H1 (cell line): ENCODE data around the gene MPST. TPM values are rescaled to one million over a fixed set of nuclear protein-coding genes. Genes with fewer than 3 reads are reported as not detected.

Experiments
- CTCF ChIA-PET: fragments of 300-600 bp; sonication (Branson Sonifier 250); formaldehyde crosslinking; loops from one replicate; lab custom pipeline; 2021; ENCODE audit not compliant: partially characterized antibody; lab: Charles Lee
- POLR2A ChIA-PET: fragments of 300-600 bp; sonication (Branson Sonifier 250); formaldehyde crosslinking; loops from one replicate; lab custom pipeline; 2021; ENCODE audit warnings: inconsistent platforms; ENCODE audit not compliant: partially characterized antibody; lab: Charles Lee
- DNase-seq, 2 experiments: peaks; one replicate each; pipeline versions ENCODE4 v3.0.0 to v3.0.0-alpha.2; 2010 to 2022; ENCODE audit warnings: low spot score in 2 of 2, low read depth in 1 of 2, mixed read lengths in 1 of 2
- FAIRE-seq: peaks from 2 replicates; lab custom pipeline; 2011; peaks lifted over from hg19 to GRCh38; lab: Jason Lieb, UNC
- H2AFZ ChIP-seq: 2 replicates; pipeline ENCODE4 v1.8.1; 2012; ENCODE audit warnings: low read length, inconsistent platforms
- H2AK5ac ChIP-seq: 2 replicates; pipeline ENCODE4 v1.6.1; 2013; ENCODE audit warnings: low read depth, low read length
- H2BK120ac ChIP-seq: replicated peaks from 2 replicates; pipeline ENCODE3; 2013; ENCODE audit warnings: low read depth, low read length, inconsistent platforms
- H2BK12ac ChIP-seq: 2 replicates; pipeline ENCODE4 v1.6.1; 2013; ENCODE audit warnings: low read depth, low read length
- H2BK15ac ChIP-seq: 2 replicates; pipeline ENCODE4 v1.6.1; 2013; ENCODE audit warnings: low read length
- H2BK20ac ChIP-seq: 2 replicates; pipeline ENCODE4 v1.6.1; 2013; ENCODE audit warnings: low read length
- H2BK5ac ChIP-seq: 2 replicates; pipeline ENCODE4 v1.6.1; 2013; ENCODE audit warnings: low read depth, low read length
- H3K14ac ChIP-seq: 2 replicates; pipeline ENCODE4 v1.6.1; 2013; ENCODE audit warnings: inconsistent platforms; ENCODE audit not compliant: insufficient read length
- H3K18ac ChIP-seq: 2 replicates; pipeline ENCODE4 v1.6.1; 2013; ENCODE audit warnings: low read length; ENCODE audit errors: extremely low read depth
- H3K23ac ChIP-seq: 2 replicates; pipeline ENCODE4 v1.6.1; 2013; ENCODE audit warnings: inconsistent platforms; ENCODE audit not compliant: insufficient read length
- H3K23me2 ChIP-seq: 2 replicates; pipeline ENCODE4 v1.6.1; 2013; ENCODE audit warnings: low read depth, low read length
- H3K27ac ChIP-seq: 2 replicates; pipeline ENCODE4 v1.6.1; 2011; ENCODE audit warnings: low read depth, low read length, inconsistent platforms
- H3K27me3 ChIP-seq, 4 experiments: replicated peaks in 1 of 4; 1 replicate in 1 of 4; 2 replicates in 3 of 4; pipeline versions ENCODE4 v1.6.1 to v1.8.1; 2011 to 2013; ENCODE audit warnings: low read length in 3 of 4, mild to moderate bottlenecking in 3 of 4, inconsistent platforms in 2 of 4, mixed read lengths in 2 of 4, moderate library complexity in 1 of 4; ENCODE audit not compliant: control insufficient read depth in 3 of 4, insufficient read depth in 3 of 4; ENCODE audit errors: extremely low read depth in 1 of 4
- H3K36me3 ChIP-seq, 4 experiments: 2 replicates each; pipeline versions ENCODE4 v1.6.1 to v1.8.1; 2011 to 2013; ENCODE audit warnings: mild to moderate bottlenecking in 4 of 4, low read length in 3 of 4, moderate library complexity in 2 of 4, control low read depth in 1 of 4, inconsistent platforms in 1 of 4; ENCODE audit not compliant: insufficient read depth in 4 of 4, control insufficient read depth in 2 of 4
- H3K4ac ChIP-seq: replicated peaks from 2 replicates; pipeline ENCODE3; 2013; ENCODE audit warnings: low read length, low read depth, mixed read lengths, inconsistent platforms; ENCODE audit not compliant: insufficient read length
- H3K4me1 ChIP-seq, 4 experiments: replicated peaks in 1 of 4; 1 replicate in 1 of 4; 2 replicates in 3 of 4; pipeline versions ENCODE4 v1.6.1 to v1.8.1; 2011 to 2013; ENCODE audit warnings: low read length in 3 of 4, inconsistent platforms in 2 of 4, mixed read lengths in 1 of 4; ENCODE audit not compliant: insufficient read depth in 4 of 4, control insufficient read depth in 3 of 4
- H3K4me2 ChIP-seq, 2 experiments: 2 replicates each; pipeline versions ENCODE4 v1.6.1 to v1.8.1; 2011 to 2013; ENCODE audit warnings: low read depth in 2 of 2, low read length in 2 of 2, control low read depth in 1 of 2, inconsistent platforms in 1 of 2, mild to moderate bottlenecking in 1 of 2; ENCODE audit not compliant: insufficient read depth in 1 of 2
- H3K4me3 ChIP-seq, 4 experiments: fragments of 200-600, 300-600 bp in 1 of 4; sonication (generic), shearing (Covaris generic), sonication (Bioruptor Twin) in 1 of 4; 2 replicates each; pipeline versions ENCODE4 v1.5.1 to v1.8.1; 2011 to 2016; ENCODE audit warnings: low read length in 4 of 4, low read depth in 3 of 4, control low read depth in 2 of 4, inconsistent platforms in 2 of 4, mild to moderate bottlenecking in 2 of 4, mixed read lengths in 1 of 4, moderate library complexity in 1 of 4; ENCODE audit not compliant: insufficient read depth in 2 of 4; ENCODE audit errors: extremely low read depth in 1 of 4
- H3K56ac ChIP-seq: replicated peaks from 2 replicates; pipeline ENCODE3; 2013; ENCODE audit warnings: low read depth, mild to moderate bottlenecking, mixed read lengths, low read length, inconsistent platforms; ENCODE audit not compliant: insufficient read length
- H3K79me1 ChIP-seq: 2 replicates; pipeline ENCODE4 v1.6.1; 2013; ENCODE audit warnings: low read depth, low read length, control low read depth
- H3K79me2 ChIP-seq, 2 experiments: 2 replicates each; pipeline versions ENCODE4 v1.6.1 to v1.8.1; 2012 to 2013; ENCODE audit warnings: low read length in 2 of 2, mild to moderate bottlenecking in 2 of 2, inconsistent platforms in 1 of 2; ENCODE audit not compliant: insufficient read depth in 2 of 2, control insufficient read depth in 1 of 2
- H3K9ac ChIP-seq, 4 experiments: replicated peaks in 1 of 4; 1 replicate in 1 of 4; 2 replicates in 3 of 4; pipeline versions ENCODE4 v1.6.1 to v1.8.1; 2011 to 2013; ENCODE audit warnings: low read depth in 3 of 4, low read length in 3 of 4, control low read depth in 2 of 4, mild to moderate bottlenecking in 2 of 4, moderate library complexity in 2 of 4, inconsistent platforms in 1 of 4; ENCODE audit errors: extremely low read depth in 1 of 4
- H3K9me3 ChIP-seq, 2 experiments: 2 replicates each; pipeline versions ENCODE4 v1.6.1 to v1.8.1; 2012 to 2013; ENCODE audit warnings: mild to moderate bottlenecking in 2 of 2, moderate library complexity in 2 of 2, control low read depth in 1 of 2, inconsistent platforms in 1 of 2, low read depth in 1 of 2, low read length in 1 of 2, mixed read lengths in 1 of 2; ENCODE audit not compliant: insufficient read depth in 2 of 2
- H4K20me1 ChIP-seq, 2 experiments: replicated peaks in 1 of 2; 2 replicates each; pipeline versions ENCODE3 to v1.8.1; 2011 to 2013; ENCODE audit warnings: inconsistent platforms in 2 of 2, low read length in 2 of 2, mild to moderate bottlenecking in 1 of 2; ENCODE audit not compliant: insufficient read depth in 2 of 2, control insufficient read depth in 1 of 2
- H4K5ac ChIP-seq: 2 replicates; pipeline ENCODE4 v1.6.1; 2013; ENCODE audit warnings: low read length, low read depth, mixed read lengths, inconsistent platforms; ENCODE audit not compliant: insufficient read length
- H4K8ac ChIP-seq: 2 replicates; pipeline ENCODE4 v1.8.0; 2013; ENCODE audit warnings: mild to moderate bottlenecking, moderate library complexity, low read length, inconsistent platforms; ENCODE audit not compliant: insufficient read depth; ENCODE audit errors: extremely low read depth
- H4K91ac ChIP-seq: replicated peaks from 2 replicates; pipeline ENCODE3; 2013; ENCODE audit warnings: low read length, mixed read lengths, inconsistent platforms; ENCODE audit not compliant: insufficient read length
- BRCA1 ChIP-seq: IDR thresholded peaks from 2 replicates; pipeline ENCODE4 v1.6.1; 2012; ENCODE audit warnings: low read depth, low read length, improper control_type of control experiment
- CTCF ChIP-seq, 3 experiments: IDR thresholded peaks; 1 replicate in 2 of 3; 2 replicates in 1 of 3; pipeline versions ENCODE4 v1.5.1 to v1.6.1; 2011; ENCODE audit warnings: low read length in 3 of 3, mild to moderate bottlenecking in 3 of 3, inconsistent platforms in 2 of 3, low read depth in 1 of 3, moderate library complexity in 1 of 3; ENCODE audit not compliant: insufficient read depth in 1 of 3; ENCODE audit errors: control extremely low read depth in 1 of 3
- FOSL1 ChIP-seq: IDR thresholded peaks from 2 replicates; pipeline ENCODE4 v1.6.1; 2011; ENCODE audit warnings: mild to moderate bottlenecking, low read depth, low read length, moderate library complexity; ENCODE audit not compliant: insufficient read depth
- MAFK ChIP-seq: IDR thresholded peaks from 2 replicates; pipeline ENCODE4 v1.6.1; 2012; ENCODE audit warnings: low read depth, mild to moderate bottlenecking, improper control_type of control experiment, low read length
- MAX ChIP-seq: IDR thresholded peaks from 2 replicates; pipeline ENCODE4 v1.6.1; 2012; ENCODE audit warnings: inconsistent platforms
- PHF8 ChIP-seq: fragments of 200-600 bp; sonication (generic); conservative IDR thresholded peaks from 2 replicates; pipeline ENCODE4 v1.7.1; 2012; ENCODE audit warnings: low read depth, mild to moderate bottlenecking, inconsistent platforms, low read length, moderate library complexity
- RAD21 ChIP-seq, 2 experiments: IDR thresholded peaks in 1 of 2; conservative IDR thresholded peaks in 1 of 2; 2 replicates each; pipeline ENCODE4 v1.6.1; 2011; ENCODE audit warnings: low read depth in 2 of 2, low read length in 2 of 2, improper control_type of control experiment in 1 of 2, inconsistent platforms in 1 of 2, mild to moderate bottlenecking in 1 of 2, moderate library complexity in 1 of 2
- RXRA ChIP-seq: IDR thresholded peaks from 2 replicates; pipeline ENCODE4 v1.6.1; 2011; ENCODE audit warnings: low read depth, mild to moderate bottlenecking, low read length, moderate library complexity; ENCODE audit not compliant: insufficient read depth
- TEAD4 ChIP-seq: IDR thresholded peaks from 2 replicates; pipeline ENCODE4 v1.6.1; 2012; ENCODE audit warnings: low read depth, low read length, inconsistent platforms, mixed read lengths
- ZNF274 ChIP-seq: IDR thresholded peaks from 2 replicates; pipeline ENCODE4 v1.7.0; 2012; ENCODE audit warnings: low read length, borderline replicate concordance; ENCODE audit errors: extremely low read depth
- WGBS, 2 experiments: shearing (Covaris generic) in 1 of 2; methylation state at CpG; one replicate each; pipeline versions ENCODE4 v1.1.6 to v1.1.7; 2013 to 2015; ENCODE audit warnings: low lambda C conversion rate in 2 of 2, mixed read lengths in 2 of 2, inconsistent platforms in 1 of 2, low coverage in 1 of 2, missing lambda C conversion rate in 1 of 2; ENCODE audit not compliant: insufficient replicate concordance in 2 of 2, insufficient coverage in 1 of 2, insufficient read length in 1 of 2; ENCODE audit errors: extremely low coverage in 1 of 2, missing lambda C conversion rate in 1 of 2; 5-methylcytosine and 5-hydroxymethylcytosine counted together
- polyA plus RNA-seq, 7 experiments: library from polyadenylated mRNA; depleted of rRNA in 3 of 7; stranded (reverse) in 5 of 7; unstranded in 2 of 7; fragments of >200 nt in 5 of 7; fragments of 200-250 nt in 2 of 7; gene quantifications; 1 replicate in 5 of 7; 2 replicates in 1 of 7; 4 replicates in 1 of 7; pipeline versions ENCODE4 v1.2.1 to v1.2.3, GENCODE V29; 2011 to 2013; ENCODE audit warnings: missing spikeins in 2 of 7, mixed read lengths in 2 of 7
- total RNA-seq: library from RNA; stranded (reverse); fragmentation: NEBNext Ultra II Directional; extraction: Animal tissue kit (Norgen Biotek cat#: 25700); gene quantifications from 2 replicates; pipeline ENCODE4 v1.2.1, GENCODE V29; 2021

Gene MPST
- total and polyA plus RNA-seq, 2 of the 8 experiments (the other 6 are each of a cell fraction or from before 2014, with no cell fraction given): 86.0 to 124 TPM

DNA sequence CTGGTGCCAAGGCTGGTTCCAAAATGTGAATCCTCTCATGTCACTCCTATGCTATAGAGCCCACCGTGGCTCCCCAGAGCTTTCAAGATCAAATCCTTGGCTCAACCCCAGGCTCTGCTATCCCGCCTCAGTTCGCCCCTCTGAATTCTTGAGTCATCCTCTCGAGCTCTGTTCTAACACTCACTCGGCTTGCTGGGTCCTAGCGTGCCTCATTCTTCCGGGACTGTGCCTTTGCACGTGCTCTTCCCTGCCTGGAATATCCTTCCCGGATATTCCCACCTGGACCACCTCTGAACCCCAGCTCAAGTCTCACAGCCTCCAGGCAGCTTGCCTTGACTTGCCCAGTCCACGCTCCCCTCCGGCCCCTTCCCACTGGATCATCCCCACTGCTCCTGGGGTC is 45.0 kb downstream of the MPST start:
- no peak overlapping the region for H3K56ac ChIP-seq
- H3K4me3 ChIP-seq: no peak overlapping the region
- H3K23ac ChIP-seq: no peak overlapping the region
- no peak overlapping the region for H3K4me2 ChIP-seq
- no peaks in the 10 kb centered on the region for H3K79me1 ChIP-seq
- POLR2A ChIA-PET: interaction anchor here (0.9 to 1.4 kb wide), 3 partner anchors 13 to 137 kb away, joined by 3 to 4 read pairs (median 3); partner anchors contain the start of gene KCTD17
- H3K4me1 ChIP-seq: peaks cover 3 to 27% (median 16%) of the 10 kb centered on the region in 4 experiments
- peaks cover 0 to 8% of the 10 kb centered on the region in 2 experiments for H4K20me1 ChIP-seq
- no peak overlapping the region for H4K91ac ChIP-seq
- no peak overlapping the region for H3K4ac ChIP-seq
- no peak overlapping the region for H2AFZ ChIP-seq
- no peak overlapping the region for H3K27ac ChIP-seq
- no peak overlapping the region for H3K18ac ChIP-seq
- CTCF ChIA-PET: interaction anchor here (1.0 to 2.1 kb wide), 5 partner anchors 11 to 50 kb away, joined by 3 to 6 read pairs (median 4); no protein-coding TSS in a partner anchor
- no peaks in the 10 kb centered on the region for H3K9me3 ChIP-seq
- H3K27me3 ChIP-seq: peaks cover 5 to 39% (median 32%) of the 10 kb centered on the region in 4 experiments
- no peak overlapping the region for H3K9ac ChIP-seq
- no peak overlapping the region for H2BK5ac ChIP-seq
- H2BK12ac ChIP-seq: 0 out of 2 replicates have a peak overlapping the region, but pooled peaks have one; percentile 3
- H2BK15ac ChIP-seq: no peak overlapping the region
- H4K8ac ChIP-seq: no peak overlapping the region
- WGBS, 2 experiments: 90% methylated on average over 11 of the region's 11 CpGs; no CpG with 5 or more reads in 1 of the 2 experiments
- no peak overlapping the region for H3K14ac ChIP-seq
- no peak overlapping the region for H2BK20ac ChIP-seq
- no peak overlapping the region for H2AK5ac ChIP-seq
- H3K23me2 ChIP-seq: peaks cover 3% of the 10 kb centered on the region; the same call in 1 of the 2 replicates
- peaks cover 0 to 2% (median 0%) of the 10 kb centered on the region in 4 experiments; a peak in 3 of 8 replicates for H3K36me3 ChIP-seq
- no peak overlapping the region for H4K5ac ChIP-seq
- no peaks in the 10 kb centered on the region for H3K79me2 ChIP-seq
- DNase-seq (no peak), FAIRE-seq (no peak)
- no peak overlapping the region for H2BK120ac ChIP-seq
- no peak for TF ChIP-seq PHF8
- TF ChIP-seq RXRA: no peak
- TF ChIP-seq TEAD4: no peak
- TF ChIP-seq BRCA1: no peak
- TF ChIP-seq RAD21 (IDR thresholded peaks at IDR 0.05 in 1 of 2, conservative IDR thresholded peaks at IDR 0.05 in 1 of 2; ENCODE audit: low read depth in 2 of 2, low read length in 2 of 2): no peak
- no peak for TF ChIP-seq ZNF274
- TF ChIP-seq MAFK: no peak
- TF ChIP-seq FOSL1: no peak
- no peak for TF ChIP-seq CTCF (IDR thresholded peaks at IDR 0.05; ENCODE audit: control extremely low read depth in 1 of 3, insufficient read depth in 1 of 3, low read depth in 1 of 3, low read length in 3 of 3)
- TF ChIP-seq MAX: no peak
